Upper lobe of left lung (tissue), 6 donors: ENCODE measurements around the gene AJUBA. TPM values are rescaled to one million over a fixed set of nuclear protein-coding genes. Genes with fewer than 3 reads are reported as not detected.
A peak's percentile ranks its signal among the peaks of the same experiment; 100 is the strongest.

Experiments used
- ATAC-seq, 2 donors: fragments of 200-7000 bp; cut with Tn5 transposase; one replicate each; pipeline ENCODE4 v1.9.1; 2022; ENCODE audit warnings: mild to moderate bottlenecking in 2 of 2, moderate library complexity in 2 of 2; ENCODE audit not compliant: low FRiP score in 2 of 2
- DNase-seq, 2 donors: peaks; one replicate each; pipeline ENCODE4 v3.0.0-alpha.2; 2019 to 2020
- H3K27ac ChIP-seq, 4 donors: fragments of 200-600 bp; sonication (generic); one replicate each; pipeline ENCODE4 v1.5.1; 2016 to 2019
- H3K27me3 ChIP-seq, 4 donors: fragments of 200-600 bp; sonication (generic); one replicate each; pipeline ENCODE4 v1.5.1; 2017 to 2019
- H3K36me3 ChIP-seq, 4 donors: fragments of 200-600 bp; sonication (generic); one replicate each; pipeline ENCODE4 v1.5.1; 2016 to 2019
- H3K4me1 ChIP-seq, 4 donors: fragments of 200-600 bp; sonication (generic); one replicate each; pipeline ENCODE4 v1.5.1; 2018 to 2019
- H3K4me3 ChIP-seq, 4 donors: fragments of 200-600 bp; sonication (generic); one replicate each; pipeline ENCODE4 v1.5.1; 2017 to 2019; ENCODE audit warnings: mild to moderate bottlenecking in 2 of 4, moderate library complexity in 1 of 4
- H3K9me3 ChIP-seq, 4 donors: fragments of 200-600 bp; sonication (generic); one replicate each; pipeline ENCODE4 v1.5.1; 2018 to 2019
- EP300 ChIP-seq, 4 donors: sonication (generic); formaldehyde crosslinking; IDR thresholded peaks; one replicate each; pipeline ENCODE4 v1.5.1; 2017; ENCODE audit warnings: antibody characterized with exemption in 4 of 4, control low read depth in 2 of 4
- POLR2A ChIP-seq, 4 donors: fragments of 450-650 bp; IDR thresholded peaks; one replicate each; pipeline ENCODE4 v1.5.1; 2016 to 2017; ENCODE audit warnings: antibody characterized with exemption in 4 of 4, mild to moderate bottlenecking in 2 of 4
- POLR2AphosphoS5 ChIP-seq, 2 donors: sonication (generic); formaldehyde crosslinking; IDR thresholded peaks; one replicate each; pipeline ENCODE4 v1.5.1; 2017; ENCODE audit warnings: antibody characterized with exemption in 2 of 2
- WGBS, 2 donors: methylation state at CpG; one replicate each; pipeline ENCODE4 v1.1.5; 2017 to 2018; 5-methylcytosine and 5-hydroxymethylcytosine counted together
- total RNA-seq, 6 donors: library from RNA; depleted of rRNA in 4 of 6; stranded (reverse); fragments of >200 nt in 4 of 6; gene quantifications; one replicate each; pipeline versions ENCODE4 v1.1.0 to v1.2.1, GENCODE V29; 2016 to 2021
- TF ChIP-seq, protein P1 (sequence below), 6 experiments: fragments of 450-650 bp in 4 of 6; fragments of 200-600 bp in 2 of 6; sonication (generic) in 2 of 6; IDR thresholded peaks; one replicate each; pipeline ENCODE4 v1.5.1; 2016 to 2019; ENCODE audit warnings: antibody characterized with exemption in 6 of 6
- donor health status: DM: no; HTN: no; CAD: no; lungs with moderate emphysema.
- donor health status: DM: no; HTN: yes; CAD: no; lungs with severe emphysema.

Gene AJUBA
- total RNA-seq, 6 donors from 2014 or later: 34.4 to 50.3 (median 39.5) TPM

DNA sequence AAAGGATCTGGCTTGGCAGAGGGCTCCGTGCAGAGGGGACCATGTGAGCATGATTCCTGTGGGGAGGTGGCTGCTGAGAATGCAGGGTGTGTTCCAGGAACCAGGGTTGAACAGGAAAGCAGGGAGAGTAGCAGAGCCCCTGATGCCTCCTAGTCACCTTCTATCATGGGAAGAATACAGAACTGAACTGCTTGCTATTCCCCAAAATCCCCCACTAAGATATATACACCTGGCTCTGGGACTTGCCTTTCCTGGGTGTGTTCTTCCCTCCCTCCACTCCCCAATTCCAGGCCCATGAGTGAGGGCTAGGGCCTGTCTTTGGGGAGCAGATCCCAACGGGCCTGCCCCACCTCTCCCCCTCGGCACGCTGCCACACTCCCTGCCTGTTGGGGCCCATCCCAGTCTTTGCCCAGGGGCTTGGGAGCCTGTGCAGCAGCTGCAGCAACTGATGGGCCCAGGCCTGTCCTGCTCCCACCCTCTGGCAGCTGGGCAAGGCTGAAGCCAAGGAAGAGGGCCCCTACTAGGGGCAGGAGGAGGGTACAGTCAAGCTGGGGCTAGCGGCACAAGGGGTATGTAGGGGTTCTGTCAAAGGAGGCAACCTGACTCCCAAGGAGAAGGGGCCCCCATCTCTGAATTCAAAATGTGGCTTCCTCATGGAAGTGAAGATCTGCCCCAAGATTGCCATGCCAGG, 3.2 kb downstream of the AJUBA start:
- Histone ChIP-seq H3K27me3 (peaks cover 0 to 13% (median 7%) of the 10 kb centered on the region in 4 donors), H3K9me3 (no peaks in the 10 kb centered on the region), H3K27ac (peak overlapping the region; percentile 82 to 89 (median 86)), H3K4me3 (peak overlapping the region in 2 of 4 donors; percentile 64 to 87), H3K4me1 (peaks cover 48 to 79% (median 64%) of the 10 kb centered on the region in 4 donors), H3K36me3 (no peaks in the 10 kb centered on the region)
- TF ChIP-seq EP300 (IDR thresholded peaks at IDR 0.05): no peak
- TF ChIP-seq POLR2AphosphoS5 (IDR thresholded peaks at IDR 0.05): no peak
- no peak for TF ChIP-seq POLR2A (IDR thresholded peaks at IDR 0.05)
- TF ChIP-seq, protein P1, sequence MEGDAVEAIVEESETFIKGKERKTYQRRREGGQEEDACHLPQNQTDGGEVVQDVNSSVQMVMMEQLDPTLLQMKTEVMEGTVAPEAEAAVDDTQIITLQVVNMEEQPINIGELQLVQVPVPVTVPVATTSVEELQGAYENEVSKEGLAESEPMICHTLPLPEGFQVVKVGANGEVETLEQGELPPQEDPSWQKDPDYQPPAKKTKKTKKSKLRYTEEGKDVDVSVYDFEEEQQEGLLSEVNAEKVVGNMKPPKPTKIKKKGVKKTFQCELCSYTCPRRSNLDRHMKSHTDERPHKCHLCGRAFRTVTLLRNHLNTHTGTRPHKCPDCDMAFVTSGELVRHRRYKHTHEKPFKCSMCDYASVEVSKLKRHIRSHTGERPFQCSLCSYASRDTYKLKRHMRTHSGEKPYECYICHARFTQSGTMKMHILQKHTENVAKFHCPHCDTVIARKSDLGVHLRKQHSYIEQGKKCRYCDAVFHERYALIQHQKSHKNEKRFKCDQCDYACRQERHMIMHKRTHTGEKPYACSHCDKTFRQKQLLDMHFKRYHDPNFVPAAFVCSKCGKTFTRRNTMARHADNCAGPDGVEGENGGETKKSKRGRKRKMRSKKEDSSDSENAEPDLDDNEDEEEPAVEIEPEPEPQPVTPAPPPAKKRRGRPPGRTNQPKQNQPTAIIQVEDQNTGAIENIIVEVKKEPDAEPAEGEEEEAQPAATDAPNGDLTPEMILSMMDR (IDR thresholded peaks at IDR 0.05): no peak
- DNase-seq: peak; percentile 27 to 63
- WGBS, 2 donors: 61 to 65% methylated on average over 3 to 5 of the region's 5 CpGs
- no peak for ATAC-seq

DNA sequence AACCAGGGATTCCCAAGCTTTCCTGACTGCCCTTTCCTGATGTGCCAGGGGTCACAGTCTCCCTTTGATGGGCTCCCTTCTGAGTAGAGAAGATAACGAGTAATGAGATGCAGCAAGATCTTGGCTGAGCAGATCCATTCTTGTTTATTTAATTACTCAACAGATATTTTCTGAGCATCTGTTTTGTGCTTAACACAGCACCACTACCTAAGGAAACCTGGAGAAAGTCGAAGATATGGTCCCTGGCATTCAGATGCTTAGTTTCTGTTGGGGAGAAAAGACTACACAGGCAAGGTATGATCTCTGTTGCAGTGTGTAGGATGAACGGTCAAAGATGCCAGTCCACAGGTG, 3.9 kb downstream of the AJUBA start:
- peak overlapping the region; percentile 82 to 89 (median 86) for H3K27ac ChIP-seq
- no peak for ATAC-seq
- no peak for DNase-seq
- 57 to 71% methylated on average over 3 of the region's 3 CpGs for WGBS, 2 donors
- no peaks in the 10 kb centered on the region for H3K9me3 ChIP-seq
- no peak for TF ChIP-seq POLR2A (IDR thresholded peaks at IDR 0.05)
- no peak for TF ChIP-seq EP300 (IDR thresholded peaks at IDR 0.05)
- no peak for TF ChIP-seq POLR2AphosphoS5 (IDR thresholded peaks at IDR 0.05)
- TF ChIP-seq, protein P1 (IDR thresholded peaks at IDR 0.05): no peak
- peaks cover 0 to 13% (median 7%) of the 10 kb centered on the region in 4 donors for H3K27me3 ChIP-seq
- H3K4me1 ChIP-seq: peaks cover 47 to 75% (median 66%) of the 10 kb centered on the region in 4 donors
- no peaks in the 10 kb centered on the region for H3K36me3 ChIP-seq
- H3K4me3 ChIP-seq: peak overlapping the region in 1 of 4 donors; percentile 10

DNA sequence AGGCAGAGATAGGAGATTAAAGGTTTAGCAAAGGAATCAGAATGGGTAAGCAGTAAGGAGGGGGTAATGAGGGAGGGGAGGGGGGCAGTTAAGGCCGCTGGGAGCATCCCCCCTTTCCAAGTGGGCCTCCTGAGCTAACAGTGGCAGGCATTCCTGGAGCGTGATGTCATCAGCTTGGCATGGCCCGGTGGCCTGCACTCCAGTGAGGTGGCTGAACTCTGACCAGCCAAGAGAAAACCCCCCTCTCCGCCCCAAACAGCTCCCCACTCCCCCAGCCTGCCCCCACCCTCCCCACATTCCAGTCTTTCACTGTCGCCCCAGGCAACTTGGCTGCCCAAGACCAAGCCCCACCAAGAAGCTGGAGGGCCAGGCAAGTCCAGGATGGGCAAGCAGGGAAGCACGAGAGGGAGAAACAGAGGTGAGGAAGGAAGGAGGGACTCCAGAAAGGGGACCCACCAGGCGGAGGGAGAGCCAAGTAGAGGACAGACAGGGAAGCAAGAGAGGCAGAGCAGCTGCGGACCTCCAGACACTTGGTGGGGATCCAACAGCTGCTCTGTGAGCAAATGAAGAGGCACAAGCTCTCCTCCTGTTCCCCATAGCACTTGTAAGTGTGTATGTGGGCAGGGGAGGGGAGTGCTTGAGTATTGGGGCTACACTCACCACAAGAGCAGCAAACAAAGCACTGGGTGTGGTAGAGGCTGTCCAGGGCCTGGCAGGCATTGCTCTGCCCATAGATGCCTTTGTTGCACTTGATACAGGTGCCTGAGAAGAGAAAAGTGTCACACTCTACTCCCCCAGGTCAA, 4.5 kb downstream of the AJUBA start:
- H3K4me3 ChIP-seq: peak overlapping the region in 1 of 4 donors; percentile 10

DNA sequence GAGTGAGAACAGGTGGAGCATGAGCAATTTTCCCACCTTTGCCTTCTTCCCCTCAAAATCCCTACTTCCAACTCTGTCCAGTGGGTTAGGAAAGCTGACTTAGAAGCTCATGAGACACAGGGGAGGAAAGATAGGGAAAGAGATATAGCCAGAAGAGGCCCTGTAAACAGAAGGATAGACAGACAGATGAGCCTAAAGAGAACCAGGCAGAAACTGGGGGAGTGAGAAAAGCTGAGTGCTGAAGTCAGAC, 5.0 kb downstream of the AJUBA start:
- DNase-seq (no peak), ATAC-seq (no peak)
- Histone ChIP-seq H3K9me3 (no peaks in the 10 kb centered on the region), H3K36me3 (peaks cover 0 to 3% (median under 1%) of the 10 kb centered on the region in 4 donors), H3K27me3 (peaks cover 0 to 13% (median 7%) of the 10 kb centered on the region in 4 donors), H3K27ac (peak overlapping the region; percentile 82 to 89 (median 86)), H3K4me1 (peaks cover 41 to 64% (median 59%) of the 10 kb centered on the region in 4 donors), H3K4me3 (no peak overlapping the region)
- TF ChIP-seq, protein P1 (IDR thresholded peaks at IDR 0.05): no peak
- TF ChIP-seq POLR2A (IDR thresholded peaks at IDR 0.05) (no peak), EP300 (IDR thresholded peaks at IDR 0.05) (no peak)

More for the DNA sequence above, 4.5 kb downstream of the AJUBA start:
- DNase-seq (peak; percentile 35 to 85), ATAC-seq (peak; percentile 18 to 76)
- peaks cover 41 to 69% (median 60%) of the 10 kb centered on the region in 4 donors for H3K4me1 ChIP-seq
- TF ChIP-seq POLR2AphosphoS5 (IDR thresholded peaks at IDR 0.05): peak in 1 of 2 donors; percentile 42
- TF ChIP-seq EP300 (IDR thresholded peaks at IDR 0.05): peak in 1 of 4 donors; percentile 57
- TF ChIP-seq, protein P1 (IDR thresholded peaks at IDR 0.05): no peak
- peak in 1 of 4 donors; percentile 53 for TF ChIP-seq POLR2A (IDR thresholded peaks at IDR 0.05)
- H3K27me3 ChIP-seq: peaks cover 0 to 13% (median 7%) of the 10 kb centered on the region in 4 donors
- no peaks in the 10 kb centered on the region for H3K9me3 ChIP-seq
- 47 to 52% methylated on average over 6 to 8 of the region's 8 CpGs for WGBS, 2 donors
- peak overlapping the region; percentile 82 to 89 (median 86) for H3K27ac ChIP-seq
- H3K36me3 ChIP-seq: no peaks in the 10 kb centered on the region
